Measurements from ENCODE around the gene CLEC16A.

Gene CLEC16A

GRCh38 chr16:11157143-11157542 lies 212.8 kb downstream of the CLEC16A start:
- Histone ChIP-seq H3K9me3 (no peaks in the 10 kb centered on the region), H3K4me3 (ENCODE audit: low read depth in 1 of 2, low read length in 1 of 2) (no peak overlapping the region), H3K4me1 (ENCODE audit: control insufficient read depth in 1 of 2, insufficient read depth in 1 of 2, low read depth in 1 of 2, low read length in 1 of 2) (peaks cover 0 to 3% of the 10 kb centered on the region in 2 experiments), H3K27ac (no peak overlapping the region), H3K27me3 (no peaks in the 10 kb centered on the region), H3K36me3 (peaks cover 11% of the 10 kb centered on the region)
- no peak for TF ChIP-seq CTCF (IDR thresholded peaks at IDR 0.05)

DNA sequence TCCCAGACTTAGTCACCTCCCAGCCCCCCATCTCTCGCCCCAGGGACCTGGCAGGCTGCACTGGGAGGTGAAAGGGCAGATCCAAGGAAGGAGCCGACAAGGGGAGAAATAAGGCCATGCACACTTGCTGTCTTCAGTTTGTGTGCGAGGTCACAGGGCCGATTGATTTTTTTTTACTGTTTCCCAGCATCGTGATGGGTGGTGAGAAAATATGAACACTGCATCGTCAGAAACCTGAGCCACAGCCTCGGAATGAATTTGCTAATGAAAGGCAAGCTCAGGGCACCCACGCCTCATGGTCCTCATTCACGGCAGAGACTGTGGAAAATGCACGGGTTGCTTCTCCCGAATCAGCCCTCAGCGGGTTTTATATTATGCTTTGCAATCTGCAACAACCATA lies 213.7 kb downstream of the CLEC16A start:
- no peaks in the 10 kb centered on the region for H3K9me3 ChIP-seq
- H3K27ac ChIP-seq, result no peak overlapping the region
- peaks cover 0 to under 1% of the 10 kb centered on the region in 2 experiments for H3K4me1 ChIP-seq (ENCODE audit: control insufficient read depth in 1 of 2, insufficient read depth in 1 of 2, low read depth in 1 of 2, low read length in 1 of 2)
- H3K4me3 ChIP-seq (ENCODE audit: low read depth in 1 of 2, low read length in 1 of 2), result no peak overlapping the region
- H3K36me3 ChIP-seq, result peaks cover 11% of the 10 kb centered on the region
- no peak for TF ChIP-seq CTCF (IDR thresholded peaks at IDR 0.05)
- no peaks in the 10 kb centered on the region for H3K27me3 ChIP-seq

GRCh38 chr16:11159282-11159681 lies 214.9 kb downstream of the CLEC16A start:
- H3K4me1 ChIP-seq (ENCODE audit: control insufficient read depth in 1 of 2, insufficient read depth in 1 of 2, low read depth in 1 of 2, low read length in 1 of 2), result no peaks in the 10 kb centered on the region
- no peaks in the 10 kb centered on the region for H3K27me3 ChIP-seq
- H3K9me3 ChIP-seq, result no peaks in the 10 kb centered on the region
- TF ChIP-seq CTCF (IDR thresholded peaks at IDR 0.05), result no peak
- H3K4me3 ChIP-seq (ENCODE audit: low read depth in 1 of 2, low read length in 1 of 2), result no peak overlapping the region
- no peak overlapping the region for H3K27ac ChIP-seq
- H3K36me3 ChIP-seq, result peaks cover 19% of the 10 kb centered on the region

- H3K36me3 ChIP-seq, result peaks cover 22% of the 10 kb centered on the region
- no peaks in the 10 kb centered on the region for H3K4me1 ChIP-seq (ENCODE audit: control insufficient read depth in 1 of 2, insufficient read depth in 1 of 2, low read depth in 1 of 2, low read length in 1 of 2)
- H3K27ac ChIP-seq, result no peak overlapping the region
- H3K27me3 ChIP-seq, result no peaks in the 10 kb centered on the region
- H3K9me3 ChIP-seq, result no peaks in the 10 kb centered on the region
- no peak overlapping the region for H3K4me3 ChIP-seq (ENCODE audit: low read depth in 1 of 2, low read length in 1 of 2)
- TF ChIP-seq CTCF (IDR thresholded peaks at IDR 0.05), result no peak
These were observed 216.3 kb downstream of the CLEC16A start for GRCh38 chr16:11160676-11161115.

GRCh38 chr16:11161439-11161838 lies 217.1 kb downstream of the CLEC16A start:
- no peak overlapping the region for H3K27ac ChIP-seq
- H3K36me3 ChIP-seq, result peaks cover 28% of the 10 kb centered on the region
- no peaks in the 10 kb centered on the region for H3K27me3 ChIP-seq
- TF ChIP-seq CTCF (IDR thresholded peaks at IDR 0.05), result no peak
- H3K9me3 ChIP-seq, result no peaks in the 10 kb centered on the region
- H3K4me3 ChIP-seq (ENCODE audit: low read depth in 1 of 2, low read length in 1 of 2), result no peak overlapping the region
- no peaks in the 10 kb centered on the region for H3K4me1 ChIP-seq (ENCODE audit: control insufficient read depth in 1 of 2, insufficient read depth in 1 of 2, low read depth in 1 of 2, low read length in 1 of 2)

DNA sequence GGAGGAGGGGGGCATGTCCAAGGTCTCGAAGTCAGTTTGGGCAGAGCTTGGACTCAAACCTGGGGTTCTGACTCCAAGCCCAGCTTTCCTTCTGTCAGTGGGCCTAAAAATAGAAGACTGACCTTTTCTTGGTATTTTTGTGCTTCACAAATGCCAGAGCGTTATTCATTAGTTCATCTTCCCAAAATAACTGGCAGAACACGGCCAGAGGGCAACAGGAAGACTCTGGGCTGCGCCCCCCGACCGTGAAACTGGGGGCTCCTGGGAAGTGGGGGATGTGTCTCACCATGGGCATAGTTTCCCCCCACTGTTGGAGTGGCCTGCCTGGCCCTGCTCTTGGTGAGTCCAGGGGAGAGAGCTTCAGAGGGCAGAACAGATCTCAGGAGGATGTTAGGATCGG lies 217.6 kb downstream of the CLEC16A start:
- Histone ChIP-seq H3K36me3 (peaks cover 33% of the 10 kb centered on the region), H3K27ac (no peak overlapping the region), H3K27me3 (no peaks in the 10 kb centered on the region)

More for the DNA sequence above, 217.6 kb downstream of the CLEC16A start:
- Histone ChIP-seq H3K9me3 (no peaks in the 10 kb centered on the region), H3K4me1 (ENCODE audit: control insufficient read depth in 1 of 2, insufficient read depth in 1 of 2, low read depth in 1 of 2, low read length in 1 of 2) (no peaks in the 10 kb centered on the region), H3K4me3 (ENCODE audit: low read depth in 1 of 2, low read length in 1 of 2) (no peak overlapping the region)
- no peak for TF ChIP-seq CTCF (IDR thresholded peaks at IDR 0.05)

Measured in neutrophil (primary cell).